GM19468 (cell line): ENCODE data around the gene SAMD13.
"Not testable (repeated sequence)": the region's sequence is repeated elsewhere in the genome, so short reads cannot be mapped to it uniquely, and the experiment has no call there.

Source experiments
- ATAC-seq: cut with Tn5 transposase; IDR thresholded peaks from one replicate; pipeline ENCODE4 v1.9.1; 2021; ENCODE audit warnings: mild to moderate bottlenecking, moderate library complexity, moderate number of reproducible peaks; ENCODE audit not compliant: unreplicated experiment; ENCODE audit errors: extremely low read depth

SAMD13 gene

GRCh38 chr1:84282780-84283333 is 18.7 kb upstream of the SAMD13 start:
- no peak for ATAC-seq

GRCh38 chr1:84283381-84283780 is 18.1 kb upstream of the SAMD13 start:
- no peak for ATAC-seq

- no peak for ATAC-seq
These were observed 15.4 kb upstream of the SAMD13 start for GRCh38 chr1:84286071-84286470.

- not testable (repeated sequence) for ATAC-seq
These were observed 14.1 kb upstream of the SAMD13 start for GRCh38 chr1:84287389-84287788.

- no peak for ATAC-seq
These were observed 12.2 kb upstream of the SAMD13 start for GRCh38 chr1:84289169-84289785.

- no peak for ATAC-seq
These were observed 9.4 kb upstream of the SAMD13 start for GRCh38 chr1:84291882-84292655.

- ATAC-seq, result no peak
These were observed 7.7 kb upstream of the SAMD13 start for GRCh38 chr1:84293766-84294165.

- no peak for ATAC-seq
These were observed 6.8 kb upstream of the SAMD13 start for GRCh38 chr1:84294751-84295150.

GRCh38 chr1:84297546-84298244 is 3.8 kb upstream of the SAMD13 start:
- ATAC-seq, result no peak

GRCh38 chr1:84298328-84298683 is 3.2 kb upstream of the SAMD13 start:
- ATAC-seq, result peak; percentile 36

GRCh38 chr1:84298684-84299535 is 2.6 kb upstream of the SAMD13 start:
- peak; percentile 19 for ATAC-seq

- ATAC-seq, result no peak
These were observed 1.9 kb upstream of the SAMD13 start for GRCh38 chr1:84299536-84300170.

GRCh38 chr1:84300501-84300900 is 1.0 kb upstream of the SAMD13 start:
- ATAC-seq, result no peak

GRCh38 chr1:84301785-84302385 is 377 bp downstream of the SAMD13 start:
- ATAC-seq, result no peak

GRCh38 chr1:84303314-84303830 is 1.9 kb downstream of the SAMD13 start:
- ATAC-seq, result no peak

- no peak for ATAC-seq
These were observed 5.9 kb downstream of the SAMD13 start for GRCh38 chr1:84307398-84307797.

GRCh38 chr1:84311296-84311695 is 9.8 kb downstream of the SAMD13 start:
- ATAC-seq, result no peak

GRCh38 chr1:84319662-84320061 is 18.2 kb downstream of the SAMD13 start:
- ATAC-seq, result no peak

- ATAC-seq, result no peak
These were observed 26.3 kb downstream of the SAMD13 start for GRCh38 chr1:84327830-84328229.
